Measurements from ENCODE around the gene M1AP. TPM values are rescaled to one million over a fixed set of nuclear protein-coding genes. Genes with fewer than 3 reads are reported as not detected.

Gene M1AP
- total and polyA plus RNA-seq, 11 donors: 0.07 to 0.88 (median 0.21) TPM; not detected in 6

GRCh38 chr2:74551530-74551929 lies 96.6 kb downstream of the M1AP start:
- no peak for TF ChIP-seq POLR2A (IDR thresholded peaks at IDR 0.05)
- no peak for TF ChIP-seq CTCF (IDR thresholded peaks at IDR 0.05)
- Histone ChIP-seq H3K4me3 (no peak overlapping the region), H3K9me3 (no peaks in the 10 kb centered on the region), H3K4me1 (peaks cover 0 to 45% (median 28%) of the 10 kb centered on the region in 12 donors), H3K36me3 (peaks cover 0 to 6% (median 0%) of the 10 kb centered on the region in 9 donors), H3K27me3 (peaks cover 0 to 7% (median 0%) of the 10 kb centered on the region in 9 donors), H3K27ac (no peak overlapping the region)
- intact Hi-C loops (cut with DNase I): no loop called here
- ATAC-seq (no peak), DNase-seq (no peak)

- H3K9me3 ChIP-seq: no peaks in the 10 kb centered on the region
- peaks cover 0 to 7% (median 0%) of the 10 kb centered on the region in 9 donors for H3K27me3 ChIP-seq
- peaks cover 0 to 3% (median 0%) of the 10 kb centered on the region in 9 donors for H3K36me3 ChIP-seq
- 86 to 91% (median 87%) methylated on average over 7 of the region's 7 CpGs for WGBS, 4 donors
- ATAC-seq (no peak), DNase-seq (no peak)
- intact Hi-C loops (cut with DNase I): no loop called here
- H3K4me1 ChIP-seq: peaks cover 0 to 41% (median 27%) of the 10 kb centered on the region in 12 donors
- no peak overlapping the region for H3K27ac ChIP-seq
- TF ChIP-seq CTCF (IDR thresholded peaks at IDR 0.05): no peak
- H3K4me3 ChIP-seq: no peak overlapping the region
Measured at GRCh38 chr2:74550231-74550630, 97.9 kb downstream of the M1AP start.

- intact Hi-C loops (cut with DNase I): loop anchor here in 1 of 10 donors (2.0 kb wide), 1 partner anchor 18 kb away; no protein-coding TSS in a partner anchor
- Histone ChIP-seq H3K9me3 (no peaks in the 10 kb centered on the region), H3K27me3 (peaks cover 0 to 6% (median 0%) of the 10 kb centered on the region in 9 donors), H3K4me3 (peak overlapping the region; percentile 43 to 79 (median 60)), H3K4me1 (peaks cover 0 to 38% (median 24%) of the 10 kb centered on the region in 12 donors), H3K36me3 (peaks cover 0 to 3% (median 0%) of the 10 kb centered on the region in 9 donors), H3K27ac (peak overlapping the region; percentile 51 to 91 (median 84))
- ATAC-seq (peak; percentile 35 to 92 (median 89)), DNase-seq (peak; percentile 82 to 90 (median 84))
- peak in 1 of 2 donors; percentile 60 for TF ChIP-seq POLR2A (IDR thresholded peaks at IDR 0.05)
- peak in 2 of 12 donors; percentile 16 for TF ChIP-seq CTCF (IDR thresholded peaks at IDR 0.05)
- 4 to 10% (median 6%) methylated on average over 55 to 85 of the region's 85 CpGs for WGBS, 4 donors
Measured at GRCh38 chr2:74548900-74549826, 99.0 kb downstream of the M1AP start.

- Histone ChIP-seq H3K4me3 (peak overlapping the region; percentile 43 to 79 (median 60)), H3K4me1 (peaks cover 0 to 35% (median 21%) of the 10 kb centered on the region in 12 donors), H3K9me3 (no peaks in the 10 kb centered on the region), H3K27ac (peak overlapping the region; percentile 51 to 91 (median 84)), H3K27me3 (peaks cover 0 to 4% (median 0%) of the 10 kb centered on the region in 9 donors), H3K36me3 (peaks cover 0 to 3% (median 0%) of the 10 kb centered on the region in 9 donors)
- intact Hi-C loops (cut with DNase I): loop anchor here in 1 of 10 donors (2.0 kb wide), 1 partner anchor 18 kb away; no protein-coding TSS in a partner anchor
- no peak for DNase-seq
- ATAC-seq: peak in 1 of 4 donors; percentile 23
- TF ChIP-seq POLR2A (IDR thresholded peaks at IDR 0.05) (no peak), CTCF (IDR thresholded peaks at IDR 0.05) (no peak)
- 11 to 19% (median 14%) methylated on average over 23 to 26 of the region's 26 CpGs for WGBS, 4 donors
Measured at GRCh38 chr2:74548285-74548899, 99.7 kb downstream of the M1AP start.

Measured in heart left ventricle (tissue), 16 donors.